ENCODE data around the gene DEK.

- TF ChIP-seq CTCF (IDR thresholded peaks at IDR 0.05; ENCODE audit: low read length), result no peak
- TF ChIP-seq EZH2 (optimal IDR thresholded peaks at IDR 0.05; ENCODE audit: low read depth, low read length), result no peak
- no peak for TF ChIP-seq EZH2phosphoT487 (IDR thresholded peaks at IDR 0.05; ENCODE audit: low read length)
Observed at GRCh38 chr6:18179770-18180356, 84.5 kb downstream of the DEK start.
